ENCODE measurements around the gene CACTIN.

Gene CACTIN

DNA sequence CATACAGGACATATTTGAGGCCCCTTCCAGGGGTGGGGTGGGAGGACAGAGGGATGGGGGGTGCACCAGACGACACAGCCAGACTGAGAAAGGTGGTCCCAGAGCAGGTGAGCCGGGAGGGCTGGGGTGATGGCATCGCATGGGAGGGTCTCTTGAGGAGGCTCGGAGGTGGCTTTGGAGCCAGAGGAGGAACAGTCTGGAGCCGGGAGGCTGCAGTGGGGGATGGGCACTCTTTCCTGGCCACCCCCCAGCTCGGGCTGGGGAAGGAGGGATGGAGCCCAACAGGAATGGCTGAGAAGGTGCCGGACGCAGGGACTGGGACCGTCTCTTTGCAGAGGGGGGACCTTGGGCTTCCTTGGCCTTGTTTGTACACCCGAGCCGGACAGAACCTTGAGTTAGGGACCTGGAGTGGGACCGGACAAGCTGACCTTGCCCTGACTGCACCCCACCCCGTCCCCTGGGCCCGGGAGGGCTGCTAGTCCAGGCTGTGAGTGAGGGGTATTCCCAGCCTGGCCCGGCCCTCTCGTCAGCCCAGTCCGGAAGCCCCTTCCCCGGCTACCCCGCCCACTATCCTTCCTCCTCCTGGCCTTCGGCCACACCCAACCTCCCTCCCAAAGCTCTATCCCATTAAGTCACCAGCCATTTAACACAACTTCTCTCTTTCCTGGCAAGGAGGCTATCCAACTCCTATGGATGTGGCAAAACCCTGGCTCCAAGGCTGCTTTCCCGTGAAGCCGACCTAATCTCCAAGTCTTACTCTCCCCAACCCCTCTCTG lies 19.1 kb downstream of the CACTIN start:
- TF ChIP-seq, protein P1, sequence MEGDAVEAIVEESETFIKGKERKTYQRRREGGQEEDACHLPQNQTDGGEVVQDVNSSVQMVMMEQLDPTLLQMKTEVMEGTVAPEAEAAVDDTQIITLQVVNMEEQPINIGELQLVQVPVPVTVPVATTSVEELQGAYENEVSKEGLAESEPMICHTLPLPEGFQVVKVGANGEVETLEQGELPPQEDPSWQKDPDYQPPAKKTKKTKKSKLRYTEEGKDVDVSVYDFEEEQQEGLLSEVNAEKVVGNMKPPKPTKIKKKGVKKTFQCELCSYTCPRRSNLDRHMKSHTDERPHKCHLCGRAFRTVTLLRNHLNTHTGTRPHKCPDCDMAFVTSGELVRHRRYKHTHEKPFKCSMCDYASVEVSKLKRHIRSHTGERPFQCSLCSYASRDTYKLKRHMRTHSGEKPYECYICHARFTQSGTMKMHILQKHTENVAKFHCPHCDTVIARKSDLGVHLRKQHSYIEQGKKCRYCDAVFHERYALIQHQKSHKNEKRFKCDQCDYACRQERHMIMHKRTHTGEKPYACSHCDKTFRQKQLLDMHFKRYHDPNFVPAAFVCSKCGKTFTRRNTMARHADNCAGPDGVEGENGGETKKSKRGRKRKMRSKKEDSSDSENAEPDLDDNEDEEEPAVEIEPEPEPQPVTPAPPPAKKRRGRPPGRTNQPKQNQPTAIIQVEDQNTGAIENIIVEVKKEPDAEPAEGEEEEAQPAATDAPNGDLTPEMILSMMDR (IDR thresholded peaks at IDR 0.05; ENCODE audit: low read depth, low read length, missing control alignments): no peak
- no peak for DNase-seq (ENCODE audit: low read depth)
- H3K4me3 ChIP-seq (ENCODE audit: low read depth, low read length): no peak overlapping the region

DNA sequence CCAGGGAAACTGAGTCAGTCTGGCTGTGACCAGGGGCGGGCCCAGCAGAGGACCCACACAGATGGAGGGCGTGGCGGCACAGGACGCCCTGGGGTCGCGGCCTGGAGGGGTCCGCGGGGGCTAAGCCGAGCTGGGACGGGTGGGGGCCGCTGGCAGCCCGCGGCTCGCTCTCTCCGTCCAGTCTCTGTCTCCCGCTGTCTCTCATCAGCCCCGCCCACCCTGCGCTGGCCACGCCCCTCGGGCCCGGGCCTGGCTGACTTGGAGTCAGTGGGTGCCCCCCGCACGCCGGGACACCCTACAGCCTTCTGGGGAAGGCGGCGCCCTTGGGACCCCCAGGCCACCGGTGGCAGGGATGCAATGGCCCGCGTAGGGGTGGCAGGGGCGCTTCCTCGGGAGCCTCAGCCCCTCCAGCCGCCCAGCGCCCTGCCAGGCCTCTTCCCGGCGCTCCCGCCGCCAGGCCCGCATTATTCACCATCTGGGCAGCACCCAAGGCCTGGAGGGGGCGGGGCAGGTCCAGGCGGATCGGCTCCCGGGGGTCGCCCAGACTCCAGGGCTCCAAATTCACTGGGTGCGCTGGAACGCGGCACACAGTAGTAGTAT lies 19.8 kb downstream of the CACTIN start, which contains the start of gene TBXA2R:
TBXA2R (minus strand) TSS at position 186 of the 600 bp plus-strand sequence. CDS start 6,241 bp downstream, outside the sequence.
- TF ChIP-seq, protein P1 (IDR thresholded peaks at IDR 0.05; ENCODE audit: low read depth, low read length, missing control alignments): no peak
- H3K4me3 ChIP-seq (ENCODE audit: low read depth, low read length): no peak within 1 kb of the TSS
- DNase-seq (ENCODE audit: low read depth): no peak

DNA sequence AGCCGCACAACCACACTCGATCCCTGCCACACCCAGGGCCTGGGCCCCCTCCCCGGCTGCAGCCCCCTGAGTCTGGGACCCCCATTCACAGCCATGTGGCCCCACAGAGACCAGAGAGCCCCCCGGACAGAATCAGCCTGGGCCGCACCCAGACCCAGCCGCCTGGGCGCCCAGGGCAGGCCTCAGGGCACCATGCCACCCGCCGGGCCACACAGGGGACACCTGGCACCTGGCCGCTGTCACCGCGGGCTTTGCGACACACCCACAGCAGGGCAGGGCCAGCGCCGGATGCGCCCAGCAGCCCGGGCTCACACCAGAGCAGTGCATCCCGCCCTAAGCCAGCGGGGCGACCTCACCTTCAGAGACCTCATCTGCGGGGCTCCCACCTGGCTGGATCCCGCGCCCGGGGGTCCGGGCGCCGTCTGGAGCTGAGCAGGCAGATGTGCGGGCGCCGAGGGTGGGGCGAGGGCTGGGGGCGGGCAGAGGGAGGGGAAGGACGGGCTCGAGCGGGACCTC lies 20.4 kb downstream of the CACTIN start:
- DNase-seq (ENCODE audit: low read depth): no peak
- H3K4me3 ChIP-seq (ENCODE audit: low read depth, low read length): no peak overlapping the region
- TF ChIP-seq, protein P1 (IDR thresholded peaks at IDR 0.05; ENCODE audit: low read depth, low read length, missing control alignments): no peak

GRCh38 chr19:3605770-3606169 lies 20.8 kb downstream of the CACTIN start:
- TF ChIP-seq, protein P1 (IDR thresholded peaks at IDR 0.05; ENCODE audit: low read depth, low read length, missing control alignments): no peak
- DNase-seq (ENCODE audit: low read depth): no peak
- H3K4me3 ChIP-seq (ENCODE audit: low read depth, low read length): no peak overlapping the region

DNA sequence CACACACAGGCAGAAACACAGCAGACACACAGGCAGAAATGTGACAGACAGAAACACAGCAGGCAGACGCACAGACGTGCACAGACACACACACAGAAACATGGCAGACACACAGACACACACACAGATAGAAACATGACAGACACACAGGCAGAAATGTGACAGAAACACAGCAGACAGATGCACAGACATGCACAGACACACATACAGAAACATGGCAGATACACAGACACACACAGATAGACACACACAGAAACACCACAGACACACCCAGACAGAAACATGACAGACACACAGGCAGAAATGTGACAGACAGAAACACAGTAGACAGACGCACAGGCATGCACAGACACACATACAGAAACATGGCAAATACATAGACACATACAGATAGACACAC lies 21.2 kb downstream of the CACTIN start:
- H3K4me3 ChIP-seq (ENCODE audit: low read depth, low read length): no peak overlapping the region
- TF ChIP-seq, protein P1 (IDR thresholded peaks at IDR 0.05; ENCODE audit: low read depth, low read length, missing control alignments): no peak

GRCh38 chr19:3604987-3605343 lies 21.6 kb downstream of the CACTIN start:
- no peak overlapping the region for H3K4me3 ChIP-seq (ENCODE audit: low read depth, low read length)
- TF ChIP-seq, protein P1 (IDR thresholded peaks at IDR 0.05; ENCODE audit: low read depth, low read length, missing control alignments): no peak
- DNase-seq (ENCODE audit: low read depth): no peak

More for the DNA sequence above, 21.2 kb downstream of the CACTIN start:
- no peak for DNase-seq (ENCODE audit: low read depth)
